ENCODE measurements around the gene SLC5A12.
"Not testable (repeated sequence)": the region's sequence is repeated elsewhere in the genome, so short reads cannot be mapped to it uniquely, and the experiment has no call there.

The SLC5A12 gene

DNA sequence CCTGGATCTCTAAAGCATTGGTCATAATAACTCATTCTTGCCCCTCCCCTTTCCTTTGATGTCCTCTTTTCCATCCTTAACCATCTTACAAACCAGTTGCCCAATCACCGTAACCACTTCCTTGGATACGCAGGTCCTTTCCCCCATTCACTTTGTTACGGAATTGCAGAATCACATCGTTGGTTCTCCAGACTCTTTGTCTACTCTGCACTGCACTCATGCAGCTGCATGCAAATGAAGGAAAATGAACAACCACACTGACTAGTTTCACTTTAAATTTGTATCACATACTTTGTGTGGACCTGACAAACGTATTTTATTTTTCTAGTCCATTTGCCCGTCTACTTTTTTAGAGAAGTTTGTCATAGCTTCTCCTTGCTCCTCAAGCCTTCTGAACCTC is 69.9 kb downstream of the SLC5A12 start:
- DNase-seq (ENCODE audit: low read depth) = no peak

GRCh38 chr11:26649884-26650283 is 72.0 kb downstream of the SLC5A12 start:
- no peak for DNase-seq (ENCODE audit: low read depth)

- DNase-seq (ENCODE audit: low read depth) = not testable (repeated sequence)
These were observed 78.5 kb downstream of the SLC5A12 start for GRCh38 chr11:26643314-26643713.

- no peak for DNase-seq (ENCODE audit: low read depth)
These were observed 89.1 kb downstream of the SLC5A12 start for GRCh38 chr11:26632691-26633159.

DNA sequence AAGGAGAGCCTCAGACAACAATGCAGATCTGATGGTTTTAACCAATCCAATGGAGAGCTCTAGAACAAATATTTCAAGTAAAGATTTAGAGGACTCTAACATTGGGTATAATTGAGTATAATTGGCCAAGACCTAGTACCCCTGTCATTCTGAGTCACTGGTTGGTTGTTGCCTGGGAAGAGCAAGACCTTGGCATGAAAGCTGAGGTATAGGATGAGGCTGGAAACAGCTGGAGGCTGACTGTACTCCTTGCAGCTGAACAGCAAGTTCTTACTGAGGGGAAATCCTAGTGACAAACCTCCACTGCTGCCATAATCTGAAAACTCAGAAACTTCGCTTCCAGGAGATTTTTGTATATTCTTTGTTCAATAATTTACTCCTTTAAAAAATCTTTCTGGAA is 95.5 kb downstream of the SLC5A12 start:
- DNase-seq (ENCODE audit: low read depth) = no peak

DNA sequence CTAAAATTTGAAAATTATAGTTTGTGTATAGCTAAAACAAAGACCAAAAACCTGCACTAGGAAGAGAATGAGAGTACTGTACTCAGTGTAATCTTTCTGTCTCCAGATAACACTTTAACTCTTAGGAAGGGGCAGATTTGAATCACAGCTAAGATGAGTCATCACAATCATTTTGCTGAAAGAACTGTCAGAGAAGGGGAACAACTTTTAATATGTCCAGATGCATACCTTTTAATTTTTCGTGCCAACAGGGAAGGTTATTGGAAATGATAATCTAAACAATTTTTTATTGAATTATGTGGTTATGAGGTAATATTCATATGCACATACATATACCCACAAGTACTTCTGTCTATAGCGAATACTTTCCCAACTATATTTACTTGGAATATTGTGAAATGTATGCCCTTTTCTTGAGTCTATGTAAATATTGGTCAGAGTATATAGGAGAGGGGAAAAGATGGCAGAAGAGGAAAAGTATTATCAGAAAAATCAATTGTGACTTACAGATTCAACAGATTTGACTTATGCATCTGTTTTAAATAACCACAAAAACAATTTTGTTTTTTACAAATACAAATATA is 98.7 kb downstream of the SLC5A12 start:
- no peak for DNase-seq (ENCODE audit: low read depth)

DNA sequence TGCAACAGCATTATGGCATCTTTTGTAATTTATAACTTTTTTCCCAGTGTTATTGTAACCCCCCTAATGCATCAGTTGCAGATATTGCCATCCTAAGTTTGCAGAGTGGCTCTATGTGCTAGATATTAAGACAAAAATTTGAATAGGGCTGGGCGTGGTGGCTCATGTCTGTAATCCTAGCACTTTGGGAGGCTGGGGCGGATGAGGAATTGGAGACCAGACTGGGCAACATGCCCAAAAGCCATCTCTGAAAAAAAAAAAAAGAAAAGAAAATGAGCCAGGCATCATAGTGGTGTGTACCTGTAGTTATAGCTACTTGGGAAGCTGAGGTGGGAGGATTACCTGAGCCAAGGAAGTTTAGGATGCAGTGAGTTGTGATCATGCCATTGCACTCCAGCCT is 99.7 kb downstream of the SLC5A12 start:
- DNase-seq (ENCODE audit: low read depth) = no peak

GRCh38 chr11:26621132-26621531 is 100.7 kb downstream of the SLC5A12 start:
- DNase-seq (ENCODE audit: low read depth) = no peak

DNA sequence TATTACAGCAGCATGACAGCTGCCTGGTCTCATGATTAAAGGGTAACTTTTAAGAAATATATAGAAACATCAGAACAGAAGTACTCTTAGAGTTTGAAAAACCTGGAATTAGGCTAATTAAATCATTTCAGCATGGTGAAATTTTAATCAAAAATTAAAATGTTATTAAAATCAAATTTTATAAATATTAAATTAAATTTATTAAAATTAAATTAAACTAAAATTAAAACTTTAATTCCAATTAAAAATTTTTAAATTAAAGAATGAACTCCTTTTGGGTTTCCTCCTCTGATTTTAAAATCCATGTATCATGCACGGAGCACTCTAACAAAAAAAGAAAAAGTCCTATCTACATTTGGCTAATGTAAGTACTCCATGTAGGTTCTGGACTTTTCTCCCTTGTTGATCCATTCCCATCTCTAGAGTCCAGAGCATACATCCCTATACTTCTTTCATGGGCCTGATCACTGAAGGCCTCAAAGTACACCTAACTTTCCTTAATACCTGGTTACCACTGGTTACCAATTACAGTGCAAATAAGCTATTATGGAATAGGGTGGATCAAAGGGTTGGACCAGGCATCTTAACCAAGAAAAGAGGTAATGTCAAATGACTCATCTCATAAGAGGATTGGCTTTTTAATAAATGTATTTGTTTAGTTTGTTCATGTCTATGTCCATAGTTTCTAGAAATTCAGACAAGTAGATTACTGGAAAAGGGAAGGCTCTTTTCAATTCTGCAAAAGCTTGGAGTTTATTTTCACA is 101.4 kb downstream of the SLC5A12 start:
- no peak for DNase-seq (ENCODE audit: low read depth)

GRCh38 chr11:26618441-26618840 is 103.4 kb downstream of the SLC5A12 start:
- no peak for DNase-seq (ENCODE audit: low read depth)

All from activated T-helper 1 cell treated with Interleukin-2 at 50 U/mL for 16 hours (primary cell).